ENCODE results near the gene ACE.
"Not testable (repeated sequence)": the region's sequence is repeated elsewhere in the genome, so short reads cannot be mapped to it uniquely, and the experiment has no call there.

Gene ACE

DNA sequence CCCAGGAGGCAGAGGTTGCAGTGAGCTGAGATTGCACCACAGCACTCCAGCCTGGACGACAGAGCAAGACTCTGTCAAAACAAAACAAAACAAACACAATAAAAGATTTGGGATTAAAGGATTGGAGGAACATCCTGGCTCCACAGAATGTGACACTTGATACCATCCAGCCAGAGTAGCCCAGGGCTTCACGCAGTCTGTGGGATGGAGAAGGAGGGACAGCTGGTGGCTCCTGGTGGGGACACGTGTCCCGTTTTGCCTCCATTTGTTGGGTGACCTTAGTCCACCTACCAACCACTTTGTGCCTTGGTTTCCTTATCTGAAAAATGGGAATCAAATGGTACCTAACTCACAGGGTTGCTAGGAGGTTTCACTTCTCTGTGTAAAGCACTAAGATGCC is 18.4 kb upstream of the ACE start:
- H3K4me3 ChIP-seq (ENCODE audit: low read length): no peak overlapping the region
- TF ChIP-seq CTCF (conservative IDR thresholded peaks at IDR 0.05; ENCODE audit: low read depth, low read length): no peak
- no peak for DNase-seq (ENCODE audit: low read depth)

- no peak overlapping the region for H3K4me3 ChIP-seq (ENCODE audit: low read length)
- no peak for DNase-seq (ENCODE audit: low read depth)
- no peak for TF ChIP-seq CTCF (conservative IDR thresholded peaks at IDR 0.05; ENCODE audit: low read depth, low read length)
Observed at GRCh38 chr17:63460018-63460417, 16.8 kb upstream of the ACE start.

- no peak for TF ChIP-seq CTCF (conservative IDR thresholded peaks at IDR 0.05; ENCODE audit: low read depth, low read length)
- no peak overlapping the region for H3K4me3 ChIP-seq (ENCODE audit: low read length)
- no peak for DNase-seq (ENCODE audit: low read depth)
Observed at GRCh38 chr17:63463771-63464170, 13.1 kb upstream of the ACE start.

DNA sequence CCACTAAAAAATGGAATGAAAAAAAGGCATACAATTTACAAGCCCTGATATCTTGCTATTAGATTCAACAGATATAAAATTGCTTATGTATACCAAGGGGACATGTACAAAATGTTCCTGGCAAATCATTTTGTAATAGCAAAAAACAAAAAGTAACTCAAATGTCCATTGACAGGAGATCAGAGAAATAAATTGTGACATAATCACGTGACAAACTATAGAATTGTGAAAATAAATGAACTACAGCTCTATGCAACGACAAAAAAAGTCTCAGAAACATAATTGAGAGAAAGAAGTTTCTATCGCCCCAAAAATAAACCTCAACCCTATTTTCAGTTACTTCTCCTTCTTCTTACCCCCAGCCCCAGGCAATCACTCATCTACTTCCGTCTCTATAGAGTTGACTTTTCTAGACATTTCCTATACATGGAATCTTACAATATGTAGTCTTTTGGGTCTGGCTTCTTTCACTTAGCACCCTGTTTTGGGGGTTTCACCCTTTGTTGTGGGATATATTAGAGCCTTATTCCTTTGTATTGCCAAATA is 12.1 kb upstream of the ACE start:
- TF ChIP-seq CTCF (conservative IDR thresholded peaks at IDR 0.05; ENCODE audit: low read depth, low read length): no peak
- no peak for DNase-seq (ENCODE audit: low read depth)
- no peak overlapping the region for H3K4me3 ChIP-seq (ENCODE audit: low read length)

- H3K4me3 ChIP-seq (ENCODE audit: low read length); DNase-seq (ENCODE audit: low read depth): not testable (repeated sequence)
Observed at GRCh38 chr17:63468099-63468498, 8.8 kb upstream of the ACE start.

GRCh38 chr17:63474174-63474573 is 2.7 kb upstream of the ACE start:
- H3K4me3 ChIP-seq (ENCODE audit: low read length): no peak overlapping the region
- DNase-seq (ENCODE audit: low read depth): no peak
- TF ChIP-seq CTCF (conservative IDR thresholded peaks at IDR 0.05; ENCODE audit: low read depth, low read length): no peak

DNA sequence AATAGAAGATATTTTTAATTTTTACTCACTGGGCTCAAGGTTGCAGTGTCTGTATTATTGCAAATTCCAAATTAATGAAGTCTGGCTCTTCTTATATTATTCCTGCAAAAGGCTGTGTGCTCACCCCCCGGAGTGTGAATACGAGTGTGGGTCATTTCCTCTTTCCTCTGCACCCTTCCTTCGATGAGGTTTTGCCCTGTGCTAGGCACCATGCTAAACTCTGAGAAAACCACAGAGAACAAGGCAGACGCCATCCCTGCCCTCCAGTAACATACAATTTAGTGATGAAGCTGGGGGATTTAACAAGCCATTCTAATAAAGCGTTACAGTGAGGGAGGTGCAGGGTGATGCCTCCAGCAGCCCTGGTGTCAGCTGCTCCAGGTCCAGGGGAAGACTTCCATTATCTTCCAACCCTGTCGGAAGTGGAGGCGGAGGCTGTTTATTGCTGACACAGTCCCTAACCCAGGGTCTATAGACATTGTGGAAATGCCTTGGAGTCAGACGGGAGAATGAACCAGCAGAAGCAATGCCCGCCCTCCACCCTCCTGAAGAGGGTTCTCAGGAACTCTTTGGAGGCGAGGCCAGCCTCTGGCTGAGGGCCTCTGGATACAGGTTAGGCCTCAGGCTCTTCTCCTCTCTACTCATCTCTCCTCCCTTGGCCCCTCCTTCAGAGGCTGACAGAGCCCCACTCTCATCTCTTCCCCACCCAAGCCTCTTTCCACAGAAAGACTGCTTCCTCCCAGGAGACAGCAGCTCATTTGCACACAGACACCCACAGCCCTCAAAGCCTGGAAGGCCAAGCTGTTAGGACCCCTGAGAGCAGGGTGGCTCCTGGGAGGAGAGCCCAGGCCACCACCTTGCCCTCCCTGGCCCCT is 2.0 kb upstream of the ACE start:
- no peak overlapping the region for H3K4me3 ChIP-seq (ENCODE audit: low read length)
- TF ChIP-seq CTCF (conservative IDR thresholded peaks at IDR 0.05; ENCODE audit: low read depth, low read length): no peak
- no peak for DNase-seq (ENCODE audit: low read depth)

Measured in retinal pigment epithelial cell (primary cell).